ENCODE measurements around the gene CEP57L1.

DNA sequence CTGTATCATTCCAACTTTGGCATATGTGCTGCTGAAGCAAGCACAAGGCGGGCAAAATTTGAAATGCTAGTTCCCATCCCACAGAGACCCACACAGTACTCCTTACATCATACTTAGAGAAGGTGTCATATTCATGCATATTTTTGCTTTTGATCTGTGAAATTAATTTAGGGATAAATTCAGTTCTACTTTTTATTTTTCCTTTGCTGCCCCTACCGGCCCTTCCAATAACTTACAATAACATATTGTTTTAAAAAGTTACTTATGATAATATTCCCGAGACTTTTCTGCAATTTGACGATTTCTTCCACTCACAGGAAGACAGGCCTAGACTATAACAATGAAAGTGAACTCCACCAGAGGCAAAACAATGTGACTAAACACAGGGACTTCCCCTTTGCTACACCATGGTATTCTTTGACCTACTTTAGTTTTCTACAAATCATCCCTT lies 35.7 kb upstream of the CEP57L1 start:
- TF ChIP-seq CTCF (IDR thresholded peaks at IDR 0.05) (no peak), POLR2A (IDR thresholded peaks at IDR 0.05) (no peak)

All from suprapubic skin (tissue), 3 donors.